ENCODE data around the gene AMHR2.

The AMHR2 gene

DNA sequence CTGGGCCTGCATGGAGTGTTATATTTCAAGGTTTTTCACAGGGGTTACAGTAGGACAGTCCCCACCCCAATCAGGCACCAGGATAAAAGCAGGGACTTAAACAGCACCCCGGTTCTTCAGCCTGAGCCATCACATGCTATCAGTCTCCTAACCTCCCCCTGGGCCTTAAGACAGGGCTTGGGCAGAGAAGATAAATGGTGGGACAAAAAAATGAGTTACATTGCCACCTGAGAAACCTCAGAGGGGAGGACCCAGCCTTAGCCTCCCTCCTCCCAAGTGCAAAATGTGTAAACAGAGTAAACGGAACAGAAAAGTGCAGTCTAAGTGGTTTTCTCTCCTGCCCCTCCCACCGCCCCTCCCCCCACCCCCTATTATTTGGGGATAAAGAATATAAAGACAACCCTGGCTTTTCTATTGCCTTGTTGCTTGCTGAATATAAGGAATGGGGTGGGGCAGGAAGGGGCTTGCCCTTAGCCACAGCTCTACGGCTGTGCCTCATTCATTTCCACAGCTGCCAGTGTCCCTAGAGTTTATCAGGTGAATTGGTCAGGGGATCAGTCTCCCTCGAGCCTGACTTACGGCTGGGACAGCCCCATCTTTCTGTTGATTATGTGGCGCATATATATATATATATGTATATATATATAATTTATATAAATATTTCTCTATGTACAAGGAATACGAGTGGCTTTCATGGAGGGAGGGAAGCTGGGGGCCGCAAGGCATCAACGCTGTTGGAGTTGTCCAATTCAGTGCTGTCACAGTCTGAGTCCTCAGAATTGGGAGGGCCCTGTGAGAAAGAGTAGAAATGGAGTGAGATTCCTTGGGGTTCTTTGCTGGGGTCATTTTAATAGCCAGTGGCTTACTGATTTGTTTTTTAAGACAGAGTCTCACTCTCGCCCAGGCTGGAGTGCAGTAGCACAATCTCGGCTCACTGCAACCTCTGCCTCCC is 57.1 kb downstream of the AMHR2 start:
- Histone ChIP-seq H3K27me3 (no peaks in the 10 kb centered on the region), H3K36me3 (peaks cover 91% of the 10 kb centered on the region), H3K4me1 (peaks cover 9% of the 10 kb centered on the region), H3K4me3 (ENCODE audit: low read depth, low read length) (no peak overlapping the region), H3K9me3 (no peaks in the 10 kb centered on the region)
- no peak for DNase-seq
- TF ChIP-seq, protein P1, sequence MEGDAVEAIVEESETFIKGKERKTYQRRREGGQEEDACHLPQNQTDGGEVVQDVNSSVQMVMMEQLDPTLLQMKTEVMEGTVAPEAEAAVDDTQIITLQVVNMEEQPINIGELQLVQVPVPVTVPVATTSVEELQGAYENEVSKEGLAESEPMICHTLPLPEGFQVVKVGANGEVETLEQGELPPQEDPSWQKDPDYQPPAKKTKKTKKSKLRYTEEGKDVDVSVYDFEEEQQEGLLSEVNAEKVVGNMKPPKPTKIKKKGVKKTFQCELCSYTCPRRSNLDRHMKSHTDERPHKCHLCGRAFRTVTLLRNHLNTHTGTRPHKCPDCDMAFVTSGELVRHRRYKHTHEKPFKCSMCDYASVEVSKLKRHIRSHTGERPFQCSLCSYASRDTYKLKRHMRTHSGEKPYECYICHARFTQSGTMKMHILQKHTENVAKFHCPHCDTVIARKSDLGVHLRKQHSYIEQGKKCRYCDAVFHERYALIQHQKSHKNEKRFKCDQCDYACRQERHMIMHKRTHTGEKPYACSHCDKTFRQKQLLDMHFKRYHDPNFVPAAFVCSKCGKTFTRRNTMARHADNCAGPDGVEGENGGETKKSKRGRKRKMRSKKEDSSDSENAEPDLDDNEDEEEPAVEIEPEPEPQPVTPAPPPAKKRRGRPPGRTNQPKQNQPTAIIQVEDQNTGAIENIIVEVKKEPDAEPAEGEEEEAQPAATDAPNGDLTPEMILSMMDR (IDR thresholded peaks at IDR 0.05; ENCODE audit: low read depth, low read length) = no peak
